Ishikawa (cell line): ENCODE measurements around the gene ZNF138.

Experiments used
- CEBPB ChIP-seq: IDR thresholded peaks from 2 replicates; pipeline ENCODE4 v1.6.1; 2012
- CREB1 ChIP-seq: IDR thresholded peaks from 2 replicates; pipeline ENCODE4 v1.6.1; 2012; ENCODE audit warnings: low read depth
- EGR1 ChIP-seq: IDR thresholded peaks from 2 replicates; pipeline ENCODE4 v1.6.1; 2012
- EP300 ChIP-seq: IDR thresholded peaks from 2 replicates; pipeline ENCODE4 v1.6.1; 2012; ENCODE audit warnings: borderline replicate concordance
- FOXM1 ChIP-seq: IDR thresholded peaks from 2 replicates; pipeline ENCODE4 v1.6.1; 2012; ENCODE audit warnings: low read depth, borderline replicate concordance
- NFIC ChIP-seq: IDR thresholded peaks from 2 replicates; pipeline ENCODE4 v1.6.1; 2012
- RAD21 ChIP-seq: IDR thresholded peaks from 2 replicates; pipeline ENCODE4 v1.6.1; 2012; ENCODE audit warnings: low read depth
- TAF1 ChIP-seq: IDR thresholded peaks from 2 replicates; pipeline ENCODE4 v1.6.1; 2012; ENCODE audit warnings: low read depth, mild to moderate bottlenecking
- TCF12 ChIP-seq: IDR thresholded peaks from 2 replicates; pipeline ENCODE4 v1.6.1; 2012; ENCODE audit warnings: low read depth
- TEAD4 ChIP-seq: IDR thresholded peaks from 2 replicates; pipeline ENCODE4 v1.6.1; 2012
- YY1 ChIP-seq: IDR thresholded peaks from 2 replicates; pipeline ENCODE4 v1.6.1; 2012; ENCODE audit warnings: low read depth
- ZBTB7A ChIP-seq: IDR thresholded peaks from 2 replicates; pipeline ENCODE4 v1.6.1; 2012; ENCODE audit warnings: low read depth
- TF ChIP-seq, protein P1 (sequence below): IDR thresholded peaks from 2 replicates; pipeline ENCODE4 v1.6.1; 2012
- TF ChIP-seq, protein P2 (sequence below): IDR thresholded peaks from 2 replicates; pipeline ENCODE4 v1.6.1; 2012; ENCODE audit warnings: low read depth, mild to moderate bottlenecking
- TF ChIP-seq, protein P3 (sequence below): IDR thresholded peaks from 2 replicates; pipeline ENCODE4 v1.6.1; 2012

The ZNF138 gene

DNA sequence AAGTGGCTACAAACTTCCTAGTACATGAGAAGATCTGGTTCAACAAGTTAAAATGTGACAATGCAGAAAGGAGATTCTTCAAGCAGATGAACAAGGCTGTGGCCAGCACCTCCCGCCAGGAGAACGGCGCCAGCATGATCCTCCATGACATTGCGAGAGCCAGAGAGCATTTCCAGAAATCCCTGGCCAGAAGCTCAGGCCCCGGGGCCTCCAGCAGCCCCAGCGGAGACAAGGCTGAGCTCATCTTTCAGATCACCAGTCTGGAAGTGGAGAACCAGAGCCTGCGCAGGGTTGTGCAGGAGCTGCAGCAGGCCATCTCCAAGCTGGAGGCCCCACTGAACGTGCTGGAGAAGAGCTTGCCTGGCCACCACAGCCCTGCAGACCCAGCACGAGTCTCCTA is 68.8 kb downstream of the ZNF138 start:
- TF ChIP-seq TCF12: no peak

GRCh38 chr7:64863969-64864368 is 69.7 kb downstream of the ZNF138 start:
- TF ChIP-seq ZBTB7A (no peak), TEAD4 (no peak), EP300 (no peak), YY1 (no peak), CEBPB (no peak), CREB1 (no peak), FOXM1 (no peak), NFIC (no peak)
- TF ChIP-seq, protein P1, sequence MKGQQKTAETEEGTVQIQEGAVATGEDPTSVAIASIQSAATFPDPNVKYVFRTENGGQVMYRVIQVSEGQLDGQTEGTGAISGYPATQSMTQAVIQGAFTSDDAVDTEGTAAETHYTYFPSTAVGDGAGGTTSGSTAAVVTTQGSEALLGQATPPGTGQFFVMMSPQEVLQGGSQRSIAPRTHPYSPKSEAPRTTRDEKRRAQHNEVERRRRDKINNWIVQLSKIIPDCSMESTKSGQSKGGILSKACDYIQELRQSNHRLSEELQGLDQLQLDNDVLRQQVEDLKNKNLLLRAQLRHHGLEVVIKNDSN: no peak
- TF ChIP-seq, protein P2, sequence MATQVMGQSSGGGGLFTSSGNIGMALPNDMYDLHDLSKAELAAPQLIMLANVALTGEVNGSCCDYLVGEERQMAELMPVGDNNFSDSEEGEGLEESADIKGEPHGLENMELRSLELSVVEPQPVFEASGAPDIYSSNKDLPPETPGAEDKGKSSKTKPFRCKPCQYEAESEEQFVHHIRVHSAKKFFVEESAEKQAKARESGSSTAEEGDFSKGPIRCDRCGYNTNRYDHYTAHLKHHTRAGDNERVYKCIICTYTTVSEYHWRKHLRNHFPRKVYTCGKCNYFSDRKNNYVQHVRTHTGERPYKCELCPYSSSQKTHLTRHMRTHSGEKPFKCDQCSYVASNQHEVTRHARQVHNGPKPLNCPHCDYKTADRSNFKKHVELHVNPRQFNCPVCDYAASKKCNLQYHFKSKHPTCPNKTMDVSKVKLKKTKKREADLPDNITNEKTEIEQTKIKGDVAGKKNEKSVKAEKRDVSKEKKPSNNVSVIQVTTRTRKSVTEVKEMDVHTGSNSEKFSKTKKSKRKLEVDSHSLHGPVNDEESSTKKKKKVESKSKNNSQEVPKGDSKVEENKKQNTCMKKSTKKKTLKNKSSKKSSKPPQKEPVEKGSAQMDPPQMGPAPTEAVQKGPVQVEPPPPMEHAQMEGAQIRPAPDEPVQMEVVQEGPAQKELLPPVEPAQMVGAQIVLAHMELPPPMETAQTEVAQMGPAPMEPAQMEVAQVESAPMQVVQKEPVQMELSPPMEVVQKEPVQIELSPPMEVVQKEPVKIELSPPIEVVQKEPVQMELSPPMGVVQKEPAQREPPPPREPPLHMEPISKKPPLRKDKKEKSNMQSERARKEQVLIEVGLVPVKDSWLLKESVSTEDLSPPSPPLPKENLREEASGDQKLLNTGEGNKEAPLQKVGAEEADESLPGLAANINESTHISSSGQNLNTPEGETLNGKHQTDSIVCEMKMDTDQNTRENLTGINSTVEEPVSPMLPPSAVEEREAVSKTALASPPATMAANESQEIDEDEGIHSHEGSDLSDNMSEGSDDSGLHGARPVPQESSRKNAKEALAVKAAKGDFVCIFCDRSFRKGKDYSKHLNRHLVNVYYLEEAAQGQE: no peak

GRCh38 chr7:64867863-64868440 is 73.7 kb downstream of the ZNF138 start:
- TF ChIP-seq YY1 (no peak), EP300 (no peak)

GRCh38 chr7:64868499-64868898 is 74.3 kb downstream of the ZNF138 start:
- TF ChIP-seq FOXM1: no peak

- TF ChIP-seq RAD21: no peak
- no peak for TF ChIP-seq TAF1
- no peak for TF ChIP-seq FOXM1
- TF ChIP-seq, protein P1: no peak
- TF ChIP-seq EGR1: no peak
- TF ChIP-seq CREB1: no peak
- no peak for TF ChIP-seq EP300
- no peak for TF ChIP-seq TCF12
Measured at GRCh38 chr7:64869121-64869725, 75.0 kb downstream of the ZNF138 start.

DNA sequence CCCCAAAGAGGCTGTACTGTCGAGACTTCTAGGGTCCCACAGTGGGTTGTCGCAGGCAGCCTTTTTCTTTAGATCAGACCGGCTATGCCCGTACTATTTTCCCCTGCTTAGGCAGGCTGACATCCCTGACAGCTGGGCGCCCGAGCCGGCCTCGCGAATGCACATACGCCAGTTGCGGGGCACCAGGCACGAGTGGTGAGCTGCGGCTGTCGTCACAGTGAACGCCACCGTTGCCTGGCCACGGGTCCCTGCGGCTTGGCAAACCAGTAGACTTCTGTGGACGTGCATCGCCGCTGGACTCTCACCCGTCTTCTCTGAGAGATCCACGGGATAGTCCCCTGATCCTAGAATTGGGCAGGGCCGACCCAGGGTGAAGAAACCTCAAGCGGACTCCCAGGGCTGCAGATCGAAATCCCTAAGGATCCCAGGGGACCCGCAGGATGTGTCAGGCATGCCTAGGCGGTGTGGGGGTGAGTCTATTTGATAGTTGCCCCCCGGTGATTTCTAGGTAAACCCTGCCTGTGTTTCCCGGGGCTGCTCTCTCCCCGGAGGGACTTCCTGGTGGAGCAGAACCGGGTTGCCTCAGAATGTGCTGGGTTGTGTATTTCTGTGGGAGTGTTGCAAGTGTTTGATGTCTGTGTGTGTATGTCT is 75.8 kb downstream of the ZNF138 start:
- TF ChIP-seq TAF1: no peak

- no peak for TF ChIP-seq FOXM1
- TF ChIP-seq EGR1: no peak
Measured at GRCh38 chr7:64870656-64871055, 76.4 kb downstream of the ZNF138 start.

- TF ChIP-seq TCF12 (no peak), CEBPB (no peak), NFIC (no peak), TAF1 (no peak), EP300 (no peak), TEAD4 (no peak), CREB1 (no peak), RAD21 (no peak), EGR1 (no peak), FOXM1 (no peak), ZBTB7A (no peak), YY1 (no peak)
- TF ChIP-seq, protein P2: no peak
- TF ChIP-seq, protein P3, sequence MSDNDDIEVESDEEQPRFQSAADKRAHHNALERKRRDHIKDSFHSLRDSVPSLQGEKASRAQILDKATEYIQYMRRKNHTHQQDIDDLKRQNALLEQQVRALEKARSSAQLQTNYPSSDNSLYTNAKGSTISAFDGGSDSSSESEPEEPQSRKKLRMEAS: no peak
- TF ChIP-seq, protein P1: no peak
Measured at GRCh38 chr7:64871761-64872160, 77.5 kb downstream of the ZNF138 start.
